Activated T-helper 17 cell treated with anti-CD3 and anti-CD28 coated beads, Interleukin-2, amount 50 U/mL, for 72 hours (primary cell): ENCODE measurements around the gene DMKN. TPM values are rescaled to one million over a fixed set of nuclear protein-coding genes. Genes with fewer than 3 reads are reported as not detected.
A peak's percentile ranks its signal among the peaks of the same experiment; 100 is the strongest.
"Not testable (repeated sequence)": the region's sequence is repeated elsewhere in the genome, so short reads cannot be mapped to it uniquely, and the experiment has no call there.

Experiments
- ATAC-seq: fragments of 150-1000 bp; cut with Tn5 transposase; replicated peaks from 2 replicates; pipeline ENCODE4 v1.10.0; 2021; ENCODE audit warnings: mild to moderate bottlenecking, moderate library complexity
- H3K27ac Mint-ChIP-seq: one replicate; pipeline ENCODE4 v1.8.0; 2022; ENCODE audit warnings: mixed read lengths
- H3K27me3 Mint-ChIP-seq: one replicate; pipeline ENCODE4 v1.8.0; 2022; ENCODE audit warnings: mixed read lengths
- H3K36me3 Mint-ChIP-seq: one replicate; pipeline ENCODE4 v1.8.0; 2022; ENCODE audit warnings: low read depth, mild to moderate bottlenecking, mixed read lengths
- H3K4me1 Mint-ChIP-seq: one replicate; pipeline ENCODE4 v1.8.0; 2022; ENCODE audit warnings: mixed read lengths
- H3K4me3 Mint-ChIP-seq: one replicate; pipeline ENCODE4 v1.8.0; 2022; ENCODE audit warnings: mild to moderate bottlenecking, mixed read lengths
- H3K9me3 Mint-ChIP-seq: one replicate; pipeline ENCODE4 v1.8.0; 2022; ENCODE audit warnings: mixed read lengths
- total RNA-seq, 2 donors: library from RNA; stranded (reverse); gene quantifications; one replicate each; pipeline ENCODE4 v1.2.3, GENCODE V29; 2022

Gene DMKN
- total RNA-seq, 2 donors from 2014 or later: 0.11 to 1.7 TPM

- Mint-ChIP-seq H3K4me1 (no peaks in the 10 kb centered on the region), H3K9me3 (no peaks in the 10 kb centered on the region), H3K27ac (no peak overlapping the region), H3K36me3 (no peaks in the 10 kb centered on the region), H3K4me3 (no peak overlapping the region), H3K27me3 (peaks cover 3% of the 10 kb centered on the region)
- ATAC-seq: no peak
Observed at GRCh38 chr19:35484252-35485036, 29.0 kb downstream of the DMKN start.

GRCh38 chr19:35483089-35483488 lies 30.4 kb downstream of the DMKN start:
- no peaks in the 10 kb centered on the region for H3K36me3 Mint-ChIP-seq
- H3K4me3 Mint-ChIP-seq: no peak overlapping the region
- H3K4me1 Mint-ChIP-seq: no peaks in the 10 kb centered on the region
- no peak overlapping the region for H3K27ac Mint-ChIP-seq
- H3K9me3 Mint-ChIP-seq: no peaks in the 10 kb centered on the region
- H3K27me3 Mint-ChIP-seq: peaks cover 3% of the 10 kb centered on the region
- no peak for ATAC-seq

- Mint-ChIP-seq H3K4me3 (no peak overlapping the region), H3K9me3 (no peaks in the 10 kb centered on the region), H3K27me3 (no peaks in the 10 kb centered on the region), H3K36me3 (no peaks in the 10 kb centered on the region), H3K27ac (no peak overlapping the region), H3K4me1 (no peaks in the 10 kb centered on the region)
- no peak for ATAC-seq
Observed at GRCh38 chr19:35478794-35479677, 34.4 kb downstream of the DMKN start.

DNA sequence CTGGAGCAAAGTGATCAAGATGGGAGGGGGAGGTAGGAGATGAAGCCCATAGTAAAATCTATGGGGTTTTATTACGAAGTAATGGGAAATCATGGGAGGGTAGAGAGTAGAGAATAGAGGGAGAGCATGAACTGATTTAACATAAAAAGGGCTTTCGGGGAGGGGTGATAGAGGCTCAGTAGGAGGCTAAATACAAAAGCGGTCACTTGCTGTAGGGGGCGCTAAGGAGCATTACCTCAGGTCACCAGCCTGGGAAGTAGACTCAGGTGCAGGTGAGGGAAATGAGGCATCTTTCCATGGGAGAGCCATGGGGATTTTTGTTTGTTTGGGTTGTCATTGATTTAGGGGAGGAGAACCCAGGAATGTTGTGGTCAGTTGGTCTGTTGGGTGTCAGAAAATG lies 37.3 kb downstream of the DMKN start:
- no peaks in the 10 kb centered on the region for H3K27me3 Mint-ChIP-seq
- peak overlapping the region; percentile 12 for H3K27ac Mint-ChIP-seq
- no peaks in the 10 kb centered on the region for H3K9me3 Mint-ChIP-seq
- H3K4me3 Mint-ChIP-seq: no peak overlapping the region
- no peak for ATAC-seq
- no peaks in the 10 kb centered on the region for H3K36me3 Mint-ChIP-seq
- H3K4me1 Mint-ChIP-seq: no peaks in the 10 kb centered on the region

GRCh38 chr19:35474594-35474993 lies 38.9 kb downstream of the DMKN start:
- H3K4me1 Mint-ChIP-seq, H3K27ac Mint-ChIP-seq, H3K9me3 Mint-ChIP-seq, ATAC-seq, H3K4me3 Mint-ChIP-seq, H3K36me3 Mint-ChIP-seq, H3K27me3 Mint-ChIP-seq: not testable (repeated sequence)

- Mint-ChIP-seq H3K27ac (no peak overlapping the region), H3K27me3 (no peaks in the 10 kb centered on the region), H3K9me3 (no peaks in the 10 kb centered on the region), H3K4me3 (no peak overlapping the region), H3K4me1 (no peaks in the 10 kb centered on the region), H3K36me3 (no peaks in the 10 kb centered on the region)
- ATAC-seq: no peak
Observed at GRCh38 chr19:35474104-35474503, 39.3 kb downstream of the DMKN start.

DNA sequence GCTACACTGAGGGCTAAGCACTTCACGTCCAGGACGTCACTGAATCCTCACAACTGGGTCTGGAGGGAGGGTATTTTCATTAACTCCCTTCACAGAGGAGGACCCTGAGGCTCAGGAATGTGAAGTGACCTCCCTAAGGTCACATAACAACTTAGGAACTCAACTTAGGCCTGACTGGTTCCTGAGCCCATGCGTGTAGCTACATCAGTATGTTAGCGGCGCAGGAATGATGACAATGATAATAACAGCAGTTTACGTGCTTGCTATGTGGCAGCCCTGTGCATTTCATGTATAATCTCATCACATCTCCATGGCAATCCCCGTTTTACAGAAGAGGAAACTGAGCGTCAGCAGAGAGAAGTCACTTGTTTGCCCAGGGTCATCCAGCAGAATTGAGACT lies 41.5 kb downstream of the DMKN start:
- no peaks in the 10 kb centered on the region for H3K27me3 Mint-ChIP-seq
- ATAC-seq: no peak
- H3K4me1 Mint-ChIP-seq: peaks cover 5% of the 10 kb centered on the region
- H3K36me3 Mint-ChIP-seq: no peaks in the 10 kb centered on the region
- H3K27ac Mint-ChIP-seq: no peak overlapping the region
- H3K4me3 Mint-ChIP-seq: no peak overlapping the region
- no peaks in the 10 kb centered on the region for H3K9me3 Mint-ChIP-seq

- H3K36me3 Mint-ChIP-seq, H3K4me3 Mint-ChIP-seq, H3K27ac Mint-ChIP-seq, H3K9me3 Mint-ChIP-seq, ATAC-seq, H3K27me3 Mint-ChIP-seq, H3K4me1 Mint-ChIP-seq: not testable (repeated sequence)
Observed at GRCh38 chr19:35471075-35471474, 42.4 kb downstream of the DMKN start.

DNA sequence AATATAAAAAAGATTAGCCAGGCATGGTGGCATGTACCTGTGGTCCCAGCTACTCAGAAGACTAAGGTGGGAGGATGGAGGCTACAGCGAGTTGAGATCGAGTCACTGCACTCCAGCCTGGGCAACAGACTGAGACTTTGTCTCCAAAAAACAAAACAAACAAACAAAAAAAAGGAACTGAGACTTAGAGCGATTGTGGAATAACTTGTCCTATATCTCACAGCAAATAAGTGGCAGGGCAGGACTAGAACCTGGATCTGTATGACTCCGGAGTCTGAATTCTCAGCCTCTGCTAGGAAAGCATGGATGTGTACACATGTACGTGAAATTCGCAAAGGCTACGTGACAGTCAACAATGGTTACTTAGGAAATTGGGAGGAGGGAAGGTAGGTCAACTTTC lies 43.3 kb downstream of the DMKN start:
- no peak for ATAC-seq
- Mint-ChIP-seq H3K4me3 (no peak overlapping the region), H3K36me3 (no peaks in the 10 kb centered on the region), H3K4me1 (peaks cover 5% of the 10 kb centered on the region), H3K27ac (no peak overlapping the region), H3K27me3 (no peaks in the 10 kb centered on the region), H3K9me3 (no peaks in the 10 kb centered on the region)

GRCh38 chr19:35468637-35469036 lies 44.8 kb downstream of the DMKN start:
- ATAC-seq: peak; percentile 99
- H3K4me1 Mint-ChIP-seq: peaks cover 5% of the 10 kb centered on the region
- no peak overlapping the region for H3K4me3 Mint-ChIP-seq
- no peaks in the 10 kb centered on the region for H3K27me3 Mint-ChIP-seq
- H3K36me3 Mint-ChIP-seq: no peaks in the 10 kb centered on the region
- H3K27ac Mint-ChIP-seq: no peak overlapping the region
- H3K9me3 Mint-ChIP-seq: no peaks in the 10 kb centered on the region

DNA sequence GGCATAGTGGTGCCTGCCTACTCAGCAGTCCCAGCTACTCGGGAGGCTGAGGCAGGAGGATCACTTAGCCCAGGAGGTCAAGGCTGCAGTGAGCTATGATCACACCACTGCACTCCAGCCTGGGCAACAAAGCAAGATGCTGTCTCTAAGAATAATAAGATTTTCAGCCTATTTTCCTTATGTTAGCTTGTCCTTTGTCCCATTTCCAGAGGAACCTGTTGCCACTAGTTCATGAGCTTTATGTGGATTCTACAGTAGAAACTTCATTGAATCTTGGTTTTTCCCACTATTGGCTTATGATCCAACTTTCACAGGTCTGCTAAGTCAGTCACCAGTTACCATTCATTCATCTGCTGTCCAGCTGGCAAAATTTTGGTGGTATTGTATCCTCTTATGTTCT lies 47.2 kb downstream of the DMKN start:
- ATAC-seq: no peak
- peaks cover 16% of the 10 kb centered on the region for H3K4me1 Mint-ChIP-seq
- no peak overlapping the region for H3K27ac Mint-ChIP-seq
- no peaks in the 10 kb centered on the region for H3K27me3 Mint-ChIP-seq
- no peaks in the 10 kb centered on the region for H3K36me3 Mint-ChIP-seq
- no peaks in the 10 kb centered on the region for H3K9me3 Mint-ChIP-seq
- H3K4me3 Mint-ChIP-seq: no peak overlapping the region

- H3K9me3 Mint-ChIP-seq, H3K36me3 Mint-ChIP-seq, H3K27me3 Mint-ChIP-seq, ATAC-seq: not testable (repeated sequence)
- peaks cover 30% of the 10 kb centered on the region for H3K4me1 Mint-ChIP-seq
- H3K4me3 Mint-ChIP-seq: peak overlapping the region; percentile 42
- peak overlapping the region; percentile 42 for H3K27ac Mint-ChIP-seq
Observed at GRCh38 chr19:35462956-35463355, 50.5 kb downstream of the DMKN start.

- Mint-ChIP-seq H3K27me3 (no peaks in the 10 kb centered on the region), H3K27ac (peak overlapping the region; percentile 42), H3K9me3 (no peaks in the 10 kb centered on the region), H3K36me3 (no peaks in the 10 kb centered on the region), H3K4me3 (peak overlapping the region; percentile 42), H3K4me1 (peaks cover 27% of the 10 kb centered on the region)
- ATAC-seq: peak; percentile 92
Observed at GRCh38 chr19:35462476-35462953, 50.9 kb downstream of the DMKN start.

GRCh38 chr19:35461788-35462187 lies 51.7 kb downstream of the DMKN start:
- H3K27ac Mint-ChIP-seq, H3K36me3 Mint-ChIP-seq, H3K4me3 Mint-ChIP-seq, H3K27me3 Mint-ChIP-seq, ATAC-seq, H3K9me3 Mint-ChIP-seq: not testable (repeated sequence)
- H3K4me1 Mint-ChIP-seq: peaks cover 33% of the 10 kb centered on the region

DNA sequence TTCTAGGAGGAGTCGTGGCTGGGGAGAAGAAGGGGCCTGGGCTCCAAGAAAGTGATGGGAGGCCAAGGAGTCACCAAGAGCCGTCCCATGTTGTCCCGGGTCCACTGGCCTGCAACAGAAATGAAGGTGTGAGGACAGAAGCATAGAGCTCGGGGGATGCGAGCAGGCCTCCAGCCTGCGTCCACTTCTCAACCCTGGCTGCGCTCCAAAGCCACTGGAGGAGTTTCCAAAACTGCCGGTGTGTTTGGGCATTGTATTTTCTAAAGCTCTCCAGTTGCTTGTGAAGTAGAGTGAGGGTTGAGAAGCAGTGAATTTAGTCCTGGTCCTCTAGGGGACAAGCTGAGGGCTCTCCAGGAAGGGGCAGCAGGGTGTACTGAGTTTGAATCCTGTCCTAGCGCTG lies 52.4 kb downstream of the DMKN start:
- no peaks in the 10 kb centered on the region for H3K36me3 Mint-ChIP-seq
- H3K9me3 Mint-ChIP-seq: no peaks in the 10 kb centered on the region
- H3K27me3 Mint-ChIP-seq: no peaks in the 10 kb centered on the region
- H3K27ac Mint-ChIP-seq: peak overlapping the region; percentile 1
- peak overlapping the region; percentile 16 for H3K4me3 Mint-ChIP-seq
- H3K4me1 Mint-ChIP-seq: peaks cover 34% of the 10 kb centered on the region
- no peak for ATAC-seq
